Forelimb muscle (tissue), 1 donor: ENCODE results near the gene PRKCH. TPM values are rescaled to one million over a fixed set of nuclear protein-coding genes. Genes with fewer than 3 reads are reported as not detected.

Experiments
- DNase-seq: peaks from one replicate; pipeline ENCODE4 v3.0.0-alpha.2; 2013; ENCODE audit warnings: low read depth
- polyA plus RNA-seq: library from polyadenylated mRNA; unstranded; fragments of 120-200 nt; gene quantifications from one replicate; pipeline ENCODE4 v1.2.1, GENCODE V29; 2013; ENCODE audit not compliant: insufficient read length

PRKCH gene
- polyA plus RNA-seq, 1 donor = 11.5 TPM

- DNase-seq = no peak
These were observed 150.8 kb downstream of the PRKCH start for GRCh38 chr14:61472011-61472672.

GRCh38 chr14:61472801-61473376 lies 151.5 kb downstream of the PRKCH start:
- no peak for DNase-seq

GRCh38 chr14:61474015-61474414 lies 152.6 kb downstream of the PRKCH start:
- no peak for DNase-seq

- no peak for DNase-seq
These were observed 153.3 kb downstream of the PRKCH start for GRCh38 chr14:61474701-61475100.

- no peak for DNase-seq
These were observed 153.9 kb downstream of the PRKCH start for GRCh38 chr14:61475316-61475715.

- no peak for DNase-seq
These were observed 154.8 kb downstream of the PRKCH start for GRCh38 chr14:61476105-61476753.

- DNase-seq = peak; percentile 50
These were observed 155.5 kb downstream of the PRKCH start for GRCh38 chr14:61476754-61477410.

GRCh38 chr14:61477712-61478462 lies 156.5 kb downstream of the PRKCH start:
- no peak for DNase-seq

- no peak for DNase-seq
These were observed 157.6 kb downstream of the PRKCH start for GRCh38 chr14:61478971-61479473.

- DNase-seq = no peak
These were observed 158.5 kb downstream of the PRKCH start for GRCh38 chr14:61479746-61480502.

GRCh38 chr14:61480704-61481285 lies 159.4 kb downstream of the PRKCH start:
- no peak for DNase-seq

GRCh38 chr14:61481701-61482100 lies 160.3 kb downstream of the PRKCH start:
- no peak for DNase-seq

- DNase-seq = no peak
These were observed 161.2 kb downstream of the PRKCH start for GRCh38 chr14:61482348-61483206.

GRCh38 chr14:61483476-61483875 lies 162.1 kb downstream of the PRKCH start:
- no peak for DNase-seq

GRCh38 chr14:61484031-61484430 lies 162.7 kb downstream of the PRKCH start:
- no peak for DNase-seq

- DNase-seq = no peak
These were observed 163.6 kb downstream of the PRKCH start for GRCh38 chr14:61484826-61485584.

- DNase-seq = no peak
These were observed 164.3 kb downstream of the PRKCH start for GRCh38 chr14:61485661-61486060.

- DNase-seq = no peak
These were observed 165.6 kb downstream of the PRKCH start for GRCh38 chr14:61486930-61487495.
